Endothelial cell of umbilical vein (primary cell): Measurements from ENCODE around the gene ZMIZ1. TPM values are rescaled to one million over a fixed set of nuclear protein-coding genes. Genes with fewer than 3 reads are reported as not detected.

Source experiments
- BruUV-seq: library from RNA; stranded (reverse); fragments of 400-500 nt; replicated peaks from 2 replicates; lab custom pipeline; 2021; lab: Mats Ljungman, UMichigan
- CTCF ChIA-PET: fragments of 300-600, 350-600 bp; sonication (Branson Sonifier 250); formaldehyde crosslinking; loops from one replicate; lab custom pipeline; 2021; ENCODE audit warnings: antibody characterized with exemption, inconsistent platforms; lab: Charles Lee
- POLR2A ChIA-PET: fragments of 300-600, 350-600 bp; sonication (Branson Sonifier 250); formaldehyde crosslinking; loops from one replicate; lab custom pipeline; 2021; ENCODE audit warnings: antibody characterized with exemption, inconsistent platforms; lab: Charles Lee
- DNase-seq: peaks from one replicate; pipeline ENCODE4 v3.0.0-alpha.2; 2011; ENCODE audit warnings: low read depth, low spot score
- FAIRE-seq: peaks from 2 replicates; lab custom pipeline; 2011; peaks lifted over from hg19 to GRCh38; lab: Jason Lieb, UNC
- H2AFZ ChIP-seq: 2 replicates; pipeline ENCODE4 v1.6.0; 2012; ENCODE audit warnings: low read depth, low read length, control low read depth, inconsistent platforms
- H3K27ac ChIP-seq: 2 replicates; pipeline ENCODE4 v1.5.1; 2011; ENCODE audit warnings: low read depth, mild to moderate bottlenecking, control low read depth, low read length, moderate library complexity; ENCODE audit not compliant: insufficient read depth
- H3K27me3 ChIP-seq, 2 experiments: 2 replicates each; pipeline versions ENCODE4 v1.6.0 to v1.6.1; 2011; ENCODE audit warnings: low read length in 2 of 2, mixed read lengths in 1 of 2; ENCODE audit not compliant: control insufficient read depth in 2 of 2, insufficient read depth in 2 of 2
- H3K36me3 ChIP-seq, 2 experiments: 2 replicates in 1 of 2; 3 replicates in 1 of 2; pipeline ENCODE4 v1.5.1; 2011; ENCODE audit warnings: low read length in 2 of 2, mild to moderate bottlenecking in 1 of 2, moderate library complexity in 1 of 2; ENCODE audit not compliant: control insufficient read depth in 2 of 2, insufficient read depth in 2 of 2; ENCODE audit errors: extremely low read depth in 1 of 2
- H3K4me1 ChIP-seq: 3 replicates; pipeline ENCODE4 v1.5.1; 2011; ENCODE audit warnings: mild to moderate bottlenecking, low read length; ENCODE audit not compliant: control insufficient read depth, insufficient read depth; ENCODE audit errors: extremely low read depth
- H3K4me2 ChIP-seq: 2 replicates; pipeline ENCODE4 v1.6.1; 2011; ENCODE audit warnings: low read length, control low read depth, mixed read lengths; ENCODE audit not compliant: insufficient read depth
- H3K4me3 ChIP-seq, 3 experiments: fragments of 200-600 bp in 1 of 3; sonication (generic), shearing (Covaris generic) in 1 of 3; replicated peaks in 1 of 3; 2 replicates each; pipeline ENCODE4 v1.5.1; 2011 to 2016; ENCODE audit warnings: control low read depth in 3 of 3, low read length in 3 of 3, mild to moderate bottlenecking in 2 of 3, inconsistent platforms in 1 of 3, low read depth in 1 of 3, moderate library complexity in 1 of 3; ENCODE audit not compliant: insufficient read depth in 1 of 3
- H3K79me2 ChIP-seq: 2 replicates; pipeline ENCODE4 v1.6.0; 2012; ENCODE audit warnings: low read length, inconsistent platforms; ENCODE audit not compliant: control insufficient read depth, insufficient read depth
- H3K9ac ChIP-seq: replicated peaks from 2 replicates; pipeline ENCODE3; 2011; ENCODE audit warnings: low read length, control low read depth; ENCODE audit not compliant: insufficient read depth; ENCODE audit errors: extremely low read depth
- H3K9me1 ChIP-seq: replicated peaks from 3 replicates; pipeline ENCODE4 v1.6.0; 2011; ENCODE audit warnings: mild to moderate bottlenecking, low read length; ENCODE audit not compliant: control insufficient read depth, insufficient read depth; ENCODE audit errors: extremely low read depth
- H3K9me3 ChIP-seq: replicated peaks from 2 replicates; pipeline ENCODE4 v1.5.1; 2012; ENCODE audit warnings: low read length, inconsistent platforms; ENCODE audit not compliant: control insufficient read depth, insufficient read depth
- H4K20me1 ChIP-seq: replicated peaks from 2 replicates; pipeline ENCODE3; 2011; ENCODE audit warnings: mild to moderate bottlenecking, low read length; ENCODE audit not compliant: control insufficient read depth, insufficient read depth; ENCODE audit errors: extremely low read depth
- EZH2 ChIP-seq: IDR thresholded peaks from 2 replicates; pipeline ENCODE4 v1.6.1; 2012; ENCODE audit warnings: borderline replicate concordance, low read depth, mild to moderate bottlenecking, moderate library complexity, low read length, inconsistent platforms; ENCODE audit not compliant: severe bottlenecking
- FOS ChIP-seq: IDR thresholded peaks from 2 replicates; pipeline ENCODE4 v1.6.1; 2011; ENCODE audit warnings: mild to moderate bottlenecking, low read length, moderate library complexity, borderline replicate concordance; ENCODE audit not compliant: insufficient read depth
- JUN ChIP-seq: IDR thresholded peaks from 2 replicates; pipeline ENCODE4 v1.6.1; 2011; ENCODE audit warnings: borderline replicate concordance, low read depth; ENCODE audit not compliant: insufficient read length, insufficient read depth
- MAX ChIP-seq: IDR thresholded peaks from 2 replicates; pipeline ENCODE4 v1.6.1; 2011; ENCODE audit not compliant: insufficient read depth, insufficient read length
- POLR2A ChIP-seq: IDR thresholded peaks from 2 replicates; pipeline ENCODE4 v1.6.1; 2012; ENCODE audit warnings: low read depth, mild to moderate bottlenecking, control low read depth, low read length
- POLR2AphosphoS5 ChIP-seq: IDR thresholded peaks from 2 replicates; pipeline ENCODE4 v1.6.1; 2012; ENCODE audit warnings: low read depth, mild to moderate bottlenecking, control low read depth, low read length, moderate library complexity; ENCODE audit not compliant: insufficient read depth
- dilution Hi-C: fragments of 300-500 bp; cut with MboI; formaldehyde crosslinking; loops from one replicate; pipeline ENCODE4 v1.15.0; 2019; ENCODE audit warnings: low sequenced_read_pairs; ENCODE audit not compliant: extremely low pct_ligation_motif_present
- intact Hi-C: fragments of 100-400 bp; cut with micrococcal nuclease; formaldehyde crosslinking; loops from one replicate; pipeline ENCODE4 v1.10.0; 2022
- polyA plus RNA-seq, 4 experiments: library from polyadenylated mRNA; depleted of rRNA in 3 of 4; stranded (reverse) in 3 of 4; unstranded in 1 of 4; fragments of >200 nt; gene quantifications; 2 replicates each; pipeline versions ENCODE4 v1.2.1 to v1.2.3, GENCODE V29; 2011 to 2012; ENCODE audit warnings: missing spikeins in 1 of 4
- total RNA-seq: library from RNA; stranded (reverse); gene quantifications from 2 replicates; pipeline ENCODE4 v1.2.3, GENCODE V29; 2021

Gene ZMIZ1
- total and polyA plus RNA-seq, 2 donors (not counting 3 experiments of a cell fraction or from before 2014, with no cell fraction given), result 12.5 to 46.7 TPM

- no peaks in the 10 kb centered on the region for H3K9me3 ChIP-seq
- no peaks in the 10 kb centered on the region for H3K27me3 ChIP-seq
- DNase-seq, result no peak
- H3K79me2 ChIP-seq, result no peaks in the 10 kb centered on the region
- no peak overlapping the region for H2AFZ ChIP-seq
- H3K36me3 ChIP-seq, result no peaks in the 10 kb centered on the region
- FAIRE-seq, result no peak
- no peaks in the 10 kb centered on the region for H3K4me1 ChIP-seq
- intact Hi-C loops, result no loop called here
- TF ChIP-seq POLR2AphosphoS5 (no peak), MAX (no peak)
- no peak overlapping the region for H3K4me3 ChIP-seq
- BruUV-seq, result no TSS peak
- no peak overlapping the region for H3K27ac ChIP-seq
- H3K9ac ChIP-seq, result no peak overlapping the region
- ChIA-PET CTCF (interaction anchor here (1.1 to 2.6 kb wide), 4 partner anchors 11 to 386 kb away, joined by 3 to 20 read pairs (median 4); no protein-coding TSS in a partner anchor), POLR2A (no interaction called here)
- no peaks in the 10 kb centered on the region for H3K9me1 ChIP-seq
- no peak overlapping the region for H3K4me2 ChIP-seq
- H4K20me1 ChIP-seq, result no peaks in the 10 kb centered on the region
- dilution Hi-C loops, result no loop called here
These were observed 17.7 kb upstream of the ZMIZ1 start for GRCh38 chr10:79050896-79051555.

- H3K27ac ChIP-seq, result no peak overlapping the region
- no TSS peak for BruUV-seq
- dilution Hi-C loops, result no loop called here
- TF ChIP-seq JUN (no peak), POLR2AphosphoS5 (no peak), EZH2 (no peak), MAX (no peak), FOS (no peak), POLR2A (no peak)
- H3K36me3 ChIP-seq, result no peaks in the 10 kb centered on the region
- no peaks in the 10 kb centered on the region for H3K4me1 ChIP-seq
- H3K9ac ChIP-seq, result no peak overlapping the region
- no peaks in the 10 kb centered on the region for H3K27me3 ChIP-seq
- POLR2A ChIA-PET, result no interaction called here
- DNase-seq (no peak), FAIRE-seq (no peak)
- H3K9me3 ChIP-seq, result no peaks in the 10 kb centered on the region
- H4K20me1 ChIP-seq, result no peaks in the 10 kb centered on the region
- H3K4me2 ChIP-seq, result no peak overlapping the region
- no peaks in the 10 kb centered on the region for H3K9me1 ChIP-seq
- no peaks in the 10 kb centered on the region for H3K79me2 ChIP-seq
- H3K4me3 ChIP-seq, result no peak overlapping the region
- intact Hi-C loops, result no loop called here
- CTCF ChIA-PET, result interaction anchor here (0.6 to 2.6 kb wide), 23 partner anchors 11 to 1005 kb away, joined by 3 to 20 read pairs (median 3); no protein-coding TSS in a partner anchor
- no peak overlapping the region for H2AFZ ChIP-seq
These were observed 17.0 kb upstream of the ZMIZ1 start for GRCh38 chr10:79051766-79052165.
